Heart left ventricle (tissue), 16 donors: Measurements from ENCODE around the gene CLCN1. TPM values are rescaled to one million over a fixed set of nuclear protein-coding genes. Genes with fewer than 3 reads are reported as not detected.
A peak's percentile ranks its signal among the peaks of the same experiment; 100 is the strongest.

Source experiments
- ATAC-seq, 4 donors: fragments of 200-7000 bp; cut with Tn5 transposase; one replicate each; pipeline ENCODE4 v1.9.1; 2020 to 2022; ENCODE audit warnings: moderate library complexity in 4 of 4, mild to moderate bottlenecking in 3 of 4, moderate number of reproducible peaks in 1 of 4
- DNase-seq, 5 donors: peaks; one replicate each; pipeline ENCODE4 v3.0.0-alpha.2; 2020
- H3K27ac ChIP-seq, 12 donors: fragments of 200-600 bp; sonication (generic) in 4 of 12; one replicate each; pipeline versions ENCODE4 v1.5.0 to v1.8.0; 2016 to 2022; ENCODE audit warnings: mild to moderate bottlenecking in 2 of 12
- H3K27me3 ChIP-seq, 9 donors: fragments of 200-600 bp; sonication (generic) in 2 of 9; one replicate each; pipeline versions ENCODE4 v1.5.1 to v1.8.0; 2016 to 2022; ENCODE audit warnings: mild to moderate bottlenecking in 3 of 9
- H3K36me3 ChIP-seq, 9 donors: fragments of 200-600 bp; sonication (generic) in 2 of 9; one replicate each; pipeline versions ENCODE4 v1.5.0 to v1.8.0; 2018 to 2022; ENCODE audit warnings: mild to moderate bottlenecking in 2 of 9
- H3K4me1 ChIP-seq, 12 donors: fragments of 200-600 bp; sonication (generic) in 4 of 12; one replicate each; pipeline versions ENCODE4 v1.5.0 to v1.8.0; 2016 to 2022; ENCODE audit warnings: mild to moderate bottlenecking in 3 of 12
- H3K4me3 ChIP-seq, 12 donors: fragments of 200-600 bp; sonication (generic) in 4 of 12; one replicate each; pipeline versions ENCODE4 v1.5.0 to v1.8.0; 2017 to 2022; ENCODE audit warnings: mild to moderate bottlenecking in 9 of 12, moderate library complexity in 4 of 12
- H3K9me3 ChIP-seq, 12 donors: fragments of 200-600 bp; sonication (generic) in 4 of 12; one replicate each; pipeline versions ENCODE4 v1.5.0 to v1.8.0; 2016 to 2022; ENCODE audit warnings: mild to moderate bottlenecking in 1 of 12
- CTCF ChIP-seq, 12 donors: fragments of 200-600 bp; sonication (generic) in 4 of 12; IDR thresholded peaks; one replicate each; pipeline versions ENCODE4 v1.5.0 to v1.8.0; 2018 to 2022; ENCODE audit warnings: antibody characterized with exemption in 12 of 12, mild to moderate bottlenecking in 5 of 12
- POLR2A ChIP-seq, 2 donors: fragments of 450-650 bp; IDR thresholded peaks; one replicate each; pipeline ENCODE4 v1.6.1; 2017; ENCODE audit warnings: antibody characterized with exemption in 2 of 2, mild to moderate bottlenecking in 2 of 2, moderate library complexity in 2 of 2
- WGBS, 4 donors: extraction: QIAGEN DNeasy Blood & Tissue Kit in 2 of 4; methylation state at CpG; one replicate each; pipeline versions ENCODE4 v1.1.5 to v1.1.7; 2013 to 2018; 5-methylcytosine and 5-hydroxymethylcytosine counted together
- intact Hi-C, 10 donors: fragments of 100-400 bp; cut with DNase I; formaldehyde crosslinking; loops; one replicate each; pipeline versions ENCODE4 v1.11.1 to v1.14.2; 2022
- polyA plus RNA-seq, 2 donors: library from polyadenylated mRNA; stranded (reverse); fragments of 200-250 nt; gene quantifications; one replicate each; pipeline ENCODE4 v1.2.3, GENCODE V29; 2013
- total RNA-seq, 9 donors: library from RNA; depleted of rRNA in 2 of 9; stranded (reverse); fragments of >200 nt in 2 of 9; fragmentation: NEBNext Ultra II Directional in 3 of 9; extraction: Animal tissue kit (Norgen Biotek cat#: 25700) in 3 of 9; gene quantifications; one replicate each; pipeline versions ENCODE4 v1.1.0 to v1.2.4, GENCODE V29; 2016 to 2023
- donor health status: ischemic (EF 13 %, LVEDD 7.1; RV severe dilation, severe dysfunction).
- donor health status: healthy with polysubstance abuse.
- donor health status: DM: no; HTN: yes; CAD: no.
- donor health status: DM: no; HTN: no; CAD: no.
- donor health status: ischemic (EF 25% LVEDD 6.9; RV normal size, moderate dysfunction).
- donor health status: ischemic (EF 25% LVEDD 5.7; RV mildly dilated, moderate dysfunction).
- donor health status: healthy.
- donor health status: DM: yes; HTN: yes; CAD: no.
- donor health status: ischemic (EF 35%, LVEDD 5.7; RV mildly dilated, moderate dysfunction).
- donor health status: nonischemic (EF 11% LVEDD 7.7; RV severe dilation, severe dysfunction).
- donor health status: DM: yes; HTN: yes; CAD: no.
- donor health status: PGD.
- donor health status: ischemic (EF 29% LVEDD 5.4; RV normal size, mild dysfunction).
- donor health status: nonischemic (EF 23%, LVEDD 6.1; RV moderate dilation, normal function).

The CLCN1 gene
- total and polyA plus RNA-seq, 11 donors, result 0.03 to 1.4 TPM; not detected in 9

GRCh38 chr7:143285806-143286521, 29.9 kb upstream of the CLCN1 start:
- Histone ChIP-seq H3K27me3 (no peaks in the 10 kb centered on the region), H3K4me3 (peak overlapping the region in 4 of 12 donors; percentile 38 to 52 (median 44)), H3K9me3 (no peaks in the 10 kb centered on the region), H3K27ac (peak overlapping the region in 7 of 12 donors; percentile 10 to 67 (median 35)), H3K36me3 (peaks cover 0 to 9% (median 0%) of the 10 kb centered on the region in 9 donors), H3K4me1 (peaks cover 0 to 59% (median 37%) of the 10 kb centered on the region in 12 donors)
- ATAC-seq, result no peak
- TF ChIP-seq CTCF (IDR thresholded peaks at IDR 0.05) (no peak), POLR2A (IDR thresholded peaks at IDR 0.05) (no peak)
- 92 to 99% (median 95%) methylated on average over 11 of the region's 11 CpGs for WGBS, 4 donors
- intact Hi-C loops, result loop anchor here in 5 of 10 donors (5.0 to 10.0 kb wide), 3 partner anchors 39 to 99 kb away; partner anchors contain the start of gene ZYX (in 4 of the 5)
- DNase-seq, result no peak

GRCh38 chr7:143286522-143286890, 29.4 kb upstream of the CLCN1 start:
- H3K27me3 ChIP-seq, result no peaks in the 10 kb centered on the region
- TF ChIP-seq CTCF (IDR thresholded peaks at IDR 0.05) (no peak), POLR2A (IDR thresholded peaks at IDR 0.05) (no peak)
- no peak overlapping the region for H3K4me3 ChIP-seq
- peaks cover 0 to 13% (median 3%) of the 10 kb centered on the region in 9 donors for H3K36me3 ChIP-seq
- intact Hi-C loops, result loop anchor here in 5 of 10 donors (5.0 to 10.0 kb wide), 3 partner anchors 39 to 98 kb away; partner anchors contain the start of gene ZYX (in 4 of the 5)
- H3K27ac ChIP-seq, result peak overlapping the region in 3 of 12 donors; percentile 93 to 96 (median 94)
- ATAC-seq (no peak), DNase-seq (no peak)
- WGBS, 4 donors, result 86 to 95% (median 88%) methylated on average over 5 to 6 of the region's 6 CpGs
- H3K9me3 ChIP-seq, result no peaks in the 10 kb centered on the region
- peaks cover 0 to 64% (median 41%) of the 10 kb centered on the region in 12 donors for H3K4me1 ChIP-seq

GRCh38 chr7:143287339-143287934, 28.5 kb upstream of the CLCN1 start:
- ATAC-seq, result no peak
- Histone ChIP-seq H3K9me3 (no peaks in the 10 kb centered on the region), H3K27ac (peak overlapping the region; percentile 27 to 97 (median 90)), H3K27me3 (no peaks in the 10 kb centered on the region), H3K36me3 (peaks cover 0 to 22% (median 12%) of the 10 kb centered on the region in 9 donors), H3K4me1 (peaks cover 0 to 66% (median 41%) of the 10 kb centered on the region in 12 donors), H3K4me3 (peak overlapping the region in 11 of 12 donors; percentile 22 to 99 (median 83))
- WGBS, 4 donors, result 58 to 67% (median 64%) methylated on average over 9 to 17 of the region's 17 CpGs
- DNase-seq, result no peak
- intact Hi-C loops, result loop anchor here in 5 of 10 donors (5.0 to 10.0 kb wide), 3 partner anchors 40 to 97 kb away; partner anchors contain the start of gene ZYX (in 4 of the 5)
- no peak for TF ChIP-seq CTCF (IDR thresholded peaks at IDR 0.05)
- no peak for TF ChIP-seq POLR2A (IDR thresholded peaks at IDR 0.05)
